Uterus (tissue), 4 donors: ENCODE data around the gene CAP1. TPM values are rescaled to one million over a fixed set of nuclear protein-coding genes. Genes with fewer than 3 reads are reported as not detected.

Experiments used
- DNase-seq, 2 donors: peaks; one replicate each; pipeline ENCODE4 v3.0.0-alpha.2; 2019 to 2020
- H3K27ac ChIP-seq, 2 donors: fragments of 200-600 bp; sonication (generic); 1 replicate in 1 of 2; 2 replicates in 1 of 2; pipeline ENCODE4 v1.5.1; 2016 to 2018
- H3K27me3 ChIP-seq, 2 donors: fragments of 200-600 bp; sonication (generic); one replicate each; pipeline ENCODE4 v1.5.1; 2018 to 2019; ENCODE audit warnings: control low read depth in 1 of 2
- H3K36me3 ChIP-seq, 2 donors: fragments of 200-600 bp; sonication (generic); one replicate each; pipeline ENCODE4 v1.5.1; 2019; ENCODE audit warnings: control low read depth in 1 of 2
- H3K4me1 ChIP-seq, 2 donors: fragments of 200-600 bp; sonication (generic); one replicate each; pipeline ENCODE4 v1.5.1; 2018 to 2019; ENCODE audit warnings: control low read depth in 1 of 2
- H3K4me3 ChIP-seq, 2 donors: fragments of 200-600 bp; sonication (generic); 1 replicate in 1 of 2; 2 replicates in 1 of 2; pipeline ENCODE4 v1.5.1; 2018 to 2019; ENCODE audit warnings: mild to moderate bottlenecking in 1 of 2
- H3K9me3 ChIP-seq, 2 donors: fragments of 200-600 bp; sonication (generic); one replicate each; pipeline ENCODE4 v1.5.1; 2019; ENCODE audit warnings: control low read depth in 1 of 2
- POLR2A ChIP-seq, 2 donors: fragments of 450-650 bp; IDR thresholded peaks; one replicate each; pipeline ENCODE4 v1.6.1; 2016; ENCODE audit warnings: antibody characterized with exemption in 2 of 2, mild to moderate bottlenecking in 1 of 2, moderate library complexity in 1 of 2
- intact Hi-C: fragments of 100-400 bp; cut with DNase I; formaldehyde crosslinking; loops from one replicate; pipeline ENCODE4 v1.15.1; 2023; ENCODE audit warnings: low total_unique reads
- total RNA-seq, 4 donors: library from RNA; depleted of rRNA in 3 of 4; stranded (reverse); fragments of >200 nt in 3 of 4; gene quantifications; one replicate each; pipeline versions ENCODE4 v1.1.0 to v1.2.4, GENCODE V29; 2014 to 2023
- TF ChIP-seq, protein P1 (sequence below), 4 experiments: fragments of 200-600 bp in 2 of 4; fragments of 450-650 bp in 2 of 4; sonication (generic) in 2 of 4; IDR thresholded peaks; one replicate each; pipeline ENCODE4 v1.5.1; 2016 to 2019; ENCODE audit warnings: antibody characterized with exemption in 4 of 4, mild to moderate bottlenecking in 2 of 4, moderate library complexity in 1 of 4
- donor health status: DM: yes; HTN: yes; CAD: no.

The CAP1 gene
- total RNA-seq, 4 donors from 2014 or later, result 136 to 298 (median 224) TPM

DNA sequence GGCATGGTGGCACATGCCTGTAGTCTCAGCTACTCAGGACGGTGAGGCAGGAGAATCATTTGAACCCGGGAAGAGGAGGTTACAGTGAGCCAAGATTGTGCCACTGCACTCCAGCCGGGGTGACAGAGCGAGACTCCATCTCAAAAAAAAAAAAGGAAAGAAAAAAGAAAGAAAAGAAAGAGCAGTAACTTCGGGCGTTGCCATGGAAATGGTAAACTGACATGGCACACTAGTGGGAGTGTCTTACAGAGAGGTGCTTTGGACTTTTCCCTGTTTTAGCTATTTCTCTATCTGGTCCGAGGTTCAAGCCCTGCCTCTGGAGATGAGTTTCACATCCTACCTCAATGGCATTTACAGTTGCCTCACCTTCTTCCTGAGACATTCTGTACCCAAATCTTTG, 79.6 kb downstream of the CAP1 start:
- H3K36me3 ChIP-seq, result no peaks in the 10 kb centered on the region
- no peak for DNase-seq
- no peaks in the 10 kb centered on the region for H3K9me3 ChIP-seq
- intact Hi-C loops, result no loop called here
- H3K4me1 ChIP-seq, result no peaks in the 10 kb centered on the region
- H3K4me3 ChIP-seq, result no peak overlapping the region
- TF ChIP-seq POLR2A (IDR thresholded peaks at IDR 0.05), result no peak
- TF ChIP-seq, protein P1, sequence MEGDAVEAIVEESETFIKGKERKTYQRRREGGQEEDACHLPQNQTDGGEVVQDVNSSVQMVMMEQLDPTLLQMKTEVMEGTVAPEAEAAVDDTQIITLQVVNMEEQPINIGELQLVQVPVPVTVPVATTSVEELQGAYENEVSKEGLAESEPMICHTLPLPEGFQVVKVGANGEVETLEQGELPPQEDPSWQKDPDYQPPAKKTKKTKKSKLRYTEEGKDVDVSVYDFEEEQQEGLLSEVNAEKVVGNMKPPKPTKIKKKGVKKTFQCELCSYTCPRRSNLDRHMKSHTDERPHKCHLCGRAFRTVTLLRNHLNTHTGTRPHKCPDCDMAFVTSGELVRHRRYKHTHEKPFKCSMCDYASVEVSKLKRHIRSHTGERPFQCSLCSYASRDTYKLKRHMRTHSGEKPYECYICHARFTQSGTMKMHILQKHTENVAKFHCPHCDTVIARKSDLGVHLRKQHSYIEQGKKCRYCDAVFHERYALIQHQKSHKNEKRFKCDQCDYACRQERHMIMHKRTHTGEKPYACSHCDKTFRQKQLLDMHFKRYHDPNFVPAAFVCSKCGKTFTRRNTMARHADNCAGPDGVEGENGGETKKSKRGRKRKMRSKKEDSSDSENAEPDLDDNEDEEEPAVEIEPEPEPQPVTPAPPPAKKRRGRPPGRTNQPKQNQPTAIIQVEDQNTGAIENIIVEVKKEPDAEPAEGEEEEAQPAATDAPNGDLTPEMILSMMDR (IDR thresholded peaks at IDR 0.05), result no peak
- H3K27ac ChIP-seq, result no peak overlapping the region
- H3K27me3 ChIP-seq, result no peaks in the 10 kb centered on the region

Other genes with a start within 250 kb of the CAP1 start
- 10 to 100 TPM; 16.1 to 43.3 (median 30.1) TPM for gene TRIT1, start 157.2 kb upstream of the CAP1 start, total RNA-seq
- 1 to 10 TPM in 1 of 4 donors, under 1 TPM in 1, not detected in 2; 0.40 to 3.6 TPM for gene MYCL, start 138.8 kb upstream of the CAP1 start, total RNA-seq
- gene MFSD2A, start 85.6 kb upstream of the CAP1 start, total RNA-seq, result 10 to 100 TPM in 1 of 4 donors, 1 to 10 TPM in 3; 2.0 to 16.2 (median 6.5) TPM
- 100 to 1,000 TPM in 2 of 4 donors, 10 to 100 TPM in 2; 81.7 to 123 (median 94.5) TPM for gene PPT1, start 56.5 kb downstream of the CAP1 start, total RNA-seq
- gene RLF, start 120.7 kb downstream of the CAP1 start, total RNA-seq, result 10 to 100 TPM; 17.9 to 68.0 (median 28.9) TPM
- gene TMCO2, start 207.2 kb downstream of the CAP1 start, total RNA-seq, result not detected
- 10 to 100 TPM; 17.9 to 79.1 (median 56.2) TPM for gene ZMPSTE24, start 217.5 kb downstream of the CAP1 start, total RNA-seq